WTC11 (cell line): ENCODE results near the gene SHANK2. TPM values are rescaled to one million over a fixed set of nuclear protein-coding genes. Genes with fewer than 3 reads are reported as not detected.

ENCODE experiments used
- ATAC-seq: fragments of 200-7000 bp; cut with Tn5 transposase; 2 replicates; pipeline ENCODE4 v1.10.0; 2021; ENCODE audit warnings: mild to moderate bottlenecking, moderate library complexity
- CTCF ChIA-PET: fragments of 300-600 bp; sonication (Branson Sonifier 250); formaldehyde crosslinking; loops from one replicate; lab custom pipeline; 2021; ENCODE audit warnings: antibody characterized with exemption; lab: Charles Lee
- POLR2A ChIA-PET: fragments of 350-600 bp; sonication (Branson Sonifier 250); formaldehyde crosslinking; loops from one replicate; lab custom pipeline; 2021; ENCODE audit warnings: antibody characterized with exemption; lab: Charles Lee
- DNase-seq: peaks from one replicate; pipeline ENCODE4 v3.0.0; 2021; ENCODE audit warnings: low spot score
- H3K27ac Mint-ChIP-seq: 2 replicates; pipeline ENCODE4 v1.8.0; 2021; ENCODE audit warnings: mixed read lengths
- H3K27me3 Mint-ChIP-seq: 2 replicates; pipeline ENCODE4 v1.8.0; 2021; ENCODE audit warnings: low read depth, mild to moderate bottlenecking, moderate library complexity, mixed read lengths
- H3K36me3 Mint-ChIP-seq: 2 replicates; pipeline ENCODE4 v1.8.0; 2021; ENCODE audit warnings: mixed read lengths
- H3K4me1 Mint-ChIP-seq: 2 replicates; pipeline ENCODE4 v1.8.0; 2022; ENCODE audit warnings: mixed read lengths
- H3K4me3 Mint-ChIP-seq: 2 replicates; pipeline ENCODE4 v1.8.0; 2021; ENCODE audit warnings: mild to moderate bottlenecking, moderate library complexity, mixed read lengths
- H3K9me3 Mint-ChIP-seq: 2 replicates; pipeline ENCODE4 v1.8.0; 2021; ENCODE audit warnings: mixed read lengths
- ATF6 ChIP-seq: sonication (generic); formaldehyde crosslinking; IDR thresholded peaks from 2 replicates; pipeline ENCODE4 v1.8.1; 2023; ENCODE audit warnings: mild to moderate bottlenecking, missing genetic modification reagents
- CBFB ChIP-seq: sonication (generic); formaldehyde crosslinking; IDR thresholded peaks from 2 replicates; pipeline ENCODE4 v1.8.1; 2022; ENCODE audit warnings: mild to moderate bottlenecking, low read depth, missing genetic modification reagents
- E2F5 ChIP-seq: sonication (generic); formaldehyde crosslinking; IDR thresholded peaks from 2 replicates; pipeline ENCODE4 v1.8.1; 2022; ENCODE audit warnings: mild to moderate bottlenecking, moderate library complexity, missing genetic modification reagents
- FOXJ3 ChIP-seq: sonication (generic); formaldehyde crosslinking; IDR thresholded peaks from 2 replicates; pipeline ENCODE4 v1.9.0; 2021; ENCODE audit warnings: missing genetic modification reagents, mild to moderate bottlenecking, borderline replicate concordance
- NFE2L1 ChIP-seq: sonication (generic); formaldehyde crosslinking; IDR thresholded peaks from 2 replicates; pipeline ENCODE4 v1.8.1; 2023; ENCODE audit warnings: missing genetic modification reagents
- NR3C1 ChIP-seq: sonication (generic); formaldehyde crosslinking; conservative IDR thresholded peaks from 2 replicates; pipeline ENCODE4 v1.8.1; 2023; ENCODE audit warnings: low read depth, mild to moderate bottlenecking, missing genetic modification reagents
- OVOL2 ChIP-seq: fragments of 250-450 bp; sonication (Bioruptor Pico); IDR thresholded peaks from 2 replicates; pipeline ENCODE4 v1.9.0; 2021; ENCODE audit warnings: mild to moderate bottlenecking, borderline replicate concordance
- PRRX2 ChIP-seq: fragments of 250-450 bp; sonication (Bioruptor Pico); IDR thresholded peaks from 2 replicates; pipeline ENCODE4 v1.8.0; 2021; ENCODE audit warnings: mild to moderate bottlenecking
- TCF7 ChIP-seq: sonication (generic); formaldehyde crosslinking; IDR thresholded peaks from 2 replicates; pipeline ENCODE4 v1.8.0; 2022; ENCODE audit warnings: mild to moderate bottlenecking, low read depth, missing genetic modification reagents, moderate library complexity
- TEAD1 ChIP-seq: sonication (generic); formaldehyde crosslinking; IDR thresholded peaks from 2 replicates; pipeline ENCODE4 v1.8.0; 2022; ENCODE audit warnings: mild to moderate bottlenecking, missing genetic modification reagents
- ZBTB21 ChIP-seq: sonication (generic); formaldehyde crosslinking; IDR thresholded peaks from 2 replicates; pipeline ENCODE4 v1.8.1; 2023; ENCODE audit warnings: mild to moderate bottlenecking, missing genetic modification reagents, borderline replicate concordance
- ZNF219 ChIP-seq: sonication (generic); formaldehyde crosslinking; IDR thresholded peaks from 2 replicates; pipeline ENCODE4 v1.8.0; 2023; ENCODE audit warnings: missing genetic modification reagents, mild to moderate bottlenecking, borderline replicate concordance
- ZNF263 ChIP-seq: sonication (generic); formaldehyde crosslinking; IDR thresholded peaks from 2 replicates; pipeline ENCODE4 v1.8.1; 2022; ENCODE audit warnings: low read depth, mild to moderate bottlenecking, moderate library complexity, missing genetic modification reagents
- ZNF317 ChIP-seq: sonication (generic); formaldehyde crosslinking; IDR thresholded peaks from 2 replicates; pipeline ENCODE4 v1.8.1; 2023; ENCODE audit warnings: low read depth, mild to moderate bottlenecking, moderate library complexity, missing genetic modification reagents, borderline replicate concordance
- ZNF396 ChIP-seq: fragments of 250-450 bp; sonication (Bioruptor Pico); IDR thresholded peaks from 2 replicates; pipeline ENCODE4 v1.8.0; 2021; ENCODE audit warnings: mild to moderate bottlenecking, moderate library complexity, borderline replicate concordance
- ZNF416 ChIP-seq: fragments of 250-450 bp; sonication (Bioruptor Pico); IDR thresholded peaks from 2 replicates; pipeline ENCODE4 v1.9.0; 2021; ENCODE audit warnings: mild to moderate bottlenecking, inconsistent platforms
- ZNF512 ChIP-seq: sonication (generic); formaldehyde crosslinking; IDR thresholded peaks from 2 replicates; pipeline ENCODE4 v1.8.1; 2022; ENCODE audit warnings: missing genetic modification reagents, borderline replicate concordance
- ZNF532 ChIP-seq: fragments of 250-450 bp; sonication (Bioruptor Pico); IDR thresholded peaks from 2 replicates; pipeline ENCODE4 v1.9.0; 2021; ENCODE audit warnings: mild to moderate bottlenecking, borderline replicate concordance
- total RNA-seq: library from RNA; stranded (reverse); gene quantifications from 3 replicates; pipeline ENCODE4 v1.2.3, GENCODE V29; 2021

SHANK2 gene
- total RNA-seq, 1 experiment from 2014 or later: 64.8 TPM

GRCh38 chr11:71267807-71268421 lies 15.5 kb upstream of the SHANK2 start:
- CTCF ChIA-PET: interaction anchor here (1.4 kb wide), 1 partner anchor 181 kb away, joined by 6 read pairs; no protein-coding TSS in a partner anchor
- TF ChIP-seq OVOL2 (no peak), ZNF512 (CRISPR knock-in tag) (no peak), ZNF263 (CRISPR knock-in tag) (no peak), ZNF532 (no peak), ZNF219 (CRISPR knock-in tag) (no peak), ZNF396 (CRISPR knock-in tag) (no peak), NR3C1 (CRISPR knock-in tag) (no peak), PRRX2 (CRISPR knock-in tag) (no peak), NFE2L1 (CRISPR knock-in tag) (no peak), FOXJ3 (no peak), CBFB (CRISPR knock-in tag) (no peak), ZNF416 (CRISPR knock-in tag) (no peak), TCF7 (CRISPR knock-in tag) (no peak), TEAD1 (CRISPR knock-in tag) (no peak), ATF6 (CRISPR knock-in tag) (no peak), ZBTB21 (CRISPR knock-in tag) (no peak), ZNF317 (CRISPR knock-in tag) (no peak), E2F5 (no peak)
- no peak overlapping the region for H3K27ac Mint-ChIP-seq
- H3K9me3 Mint-ChIP-seq: peaks cover 2% of the 10 kb centered on the region
- peaks cover 11% of the 10 kb centered on the region for H3K27me3 Mint-ChIP-seq
- DNase-seq (no peak), ATAC-seq (no peak)
- H3K4me1 Mint-ChIP-seq: peaks cover 13% of the 10 kb centered on the region
- POLR2A ChIA-PET: interaction anchor here (0.6 kb wide), 1 partner anchor 20 kb away, joined by 3 read pairs; no protein-coding TSS in a partner anchor
- no peak overlapping the region for H3K4me3 Mint-ChIP-seq
- no peaks in the 10 kb centered on the region for H3K36me3 Mint-ChIP-seq
